Measurements from ENCODE around the gene IL10RB.
"Not testable (repeated sequence)": the region's sequence is repeated elsewhere in the genome, so short reads cannot be mapped to it uniquely, and the experiment has no call there.

Gene IL10RB

DNA sequence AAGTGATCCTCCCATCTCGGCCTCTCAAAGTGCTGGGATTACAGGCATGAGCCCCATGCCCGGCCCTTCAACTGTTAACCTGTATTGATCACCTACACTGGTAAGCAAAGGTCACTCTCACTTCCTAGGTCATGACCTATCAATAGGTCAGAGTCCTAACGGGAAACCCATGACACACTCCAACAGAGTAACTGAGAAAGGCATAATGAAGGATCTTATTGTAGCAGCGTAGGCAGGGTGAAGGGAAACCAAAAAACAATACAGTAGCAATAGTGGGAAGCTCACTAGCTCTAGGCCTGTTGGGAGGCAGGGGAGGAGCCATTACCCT, 39.1 kb downstream of the IL10RB start:
- DNase-seq, result no peak

DNA sequence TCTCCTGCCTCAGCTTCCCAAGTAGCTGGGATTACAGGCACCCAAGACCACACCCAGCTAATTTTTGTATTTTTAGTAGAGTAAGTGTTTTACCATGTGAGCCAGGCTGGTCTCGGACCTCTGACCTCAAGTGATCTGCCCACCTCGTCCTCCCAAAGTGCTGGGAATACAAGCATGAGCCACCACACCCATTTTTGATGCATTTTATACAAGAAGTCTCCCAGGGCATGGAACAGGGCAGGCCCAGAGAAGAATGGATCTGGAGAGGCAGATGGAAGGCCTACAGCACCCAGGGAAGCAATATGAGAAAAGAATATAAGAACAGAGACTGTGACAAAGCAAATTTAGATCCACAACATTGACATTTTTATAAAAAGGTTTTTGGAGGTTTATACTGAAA, 39.8 kb downstream of the IL10RB start:
- no peak for DNase-seq

DNA sequence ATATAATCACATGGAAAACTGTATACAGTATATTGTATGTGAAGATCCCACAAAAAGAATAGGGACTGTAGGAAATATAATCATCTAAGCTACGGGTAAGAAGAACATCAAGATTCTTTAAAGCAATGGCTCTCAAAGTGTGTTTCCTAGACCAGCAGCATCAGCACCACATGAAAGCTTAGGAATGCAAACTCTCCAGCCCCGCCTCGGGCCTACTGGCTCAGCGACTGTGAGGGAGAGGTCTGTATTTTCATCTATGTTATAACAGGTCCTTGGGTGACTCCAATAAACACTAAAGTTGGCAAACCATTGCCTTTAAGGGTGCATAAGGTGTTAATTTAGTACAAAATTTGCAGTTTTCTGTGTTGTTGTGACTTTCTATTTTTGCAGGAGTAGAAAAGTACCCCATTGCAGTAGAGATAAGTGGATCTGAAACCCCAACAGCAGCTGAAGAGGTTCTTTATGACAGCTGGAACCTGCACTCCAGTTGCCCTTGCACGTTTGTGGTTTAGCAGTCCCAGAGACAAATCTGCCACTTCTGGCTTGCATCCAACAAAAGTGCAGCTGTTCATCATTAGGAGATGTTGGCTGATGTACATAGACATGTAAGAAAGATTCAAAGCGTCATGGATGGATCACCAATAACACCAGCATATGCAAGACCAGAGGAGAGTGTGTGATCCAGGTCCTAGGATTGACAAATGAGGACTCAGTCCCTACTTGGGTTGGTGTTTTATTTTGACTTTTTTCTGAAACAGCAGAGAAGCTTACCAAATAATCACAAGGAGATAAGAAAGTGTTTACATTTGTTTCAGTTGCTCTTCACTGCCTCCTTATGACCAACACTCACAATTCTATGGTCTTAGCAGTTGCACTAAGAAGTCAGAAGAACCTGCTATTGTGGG, 42.7 kb downstream of the IL10RB start:
- no peak for DNase-seq

DNA sequence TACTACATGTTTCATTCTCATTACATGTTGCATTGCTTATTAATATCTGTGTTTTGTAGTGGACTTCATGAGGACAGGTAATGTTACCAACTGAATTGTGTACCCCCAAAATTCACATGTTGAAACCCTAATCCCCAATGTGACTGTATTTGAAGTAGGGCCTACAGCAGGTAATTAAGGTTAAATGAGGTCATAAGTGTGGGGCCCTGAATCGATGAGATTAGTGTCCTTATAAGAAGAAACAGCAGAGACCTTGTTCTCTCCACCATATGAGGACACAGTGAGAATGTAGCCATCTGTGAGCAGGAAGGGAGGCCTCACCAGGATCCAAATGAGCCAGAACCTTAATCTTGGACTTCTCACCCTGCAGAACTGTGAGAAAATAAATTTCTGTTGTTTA, 43.6 kb downstream of the IL10RB start:
- no peak for DNase-seq

DNA sequence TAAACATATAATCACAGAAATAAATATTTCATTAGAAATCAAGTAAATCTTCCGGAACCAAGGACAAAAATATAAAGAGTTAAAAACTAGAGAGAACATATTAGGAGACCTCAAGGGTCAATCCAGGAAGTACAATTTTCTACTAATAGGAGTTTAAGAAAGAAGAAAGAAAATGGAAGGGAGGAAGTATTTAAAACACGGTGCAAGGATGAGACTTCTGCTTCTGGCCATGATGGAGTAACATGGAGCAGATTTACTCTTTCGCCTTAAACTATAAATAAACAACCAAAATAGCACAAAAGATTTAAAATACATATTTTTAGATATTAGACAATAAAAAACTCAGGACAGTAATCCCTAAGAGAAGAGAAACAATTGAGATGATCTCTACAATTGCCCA, 46.0 kb downstream of the IL10RB start:
- DNase-seq, result no peak

DNA sequence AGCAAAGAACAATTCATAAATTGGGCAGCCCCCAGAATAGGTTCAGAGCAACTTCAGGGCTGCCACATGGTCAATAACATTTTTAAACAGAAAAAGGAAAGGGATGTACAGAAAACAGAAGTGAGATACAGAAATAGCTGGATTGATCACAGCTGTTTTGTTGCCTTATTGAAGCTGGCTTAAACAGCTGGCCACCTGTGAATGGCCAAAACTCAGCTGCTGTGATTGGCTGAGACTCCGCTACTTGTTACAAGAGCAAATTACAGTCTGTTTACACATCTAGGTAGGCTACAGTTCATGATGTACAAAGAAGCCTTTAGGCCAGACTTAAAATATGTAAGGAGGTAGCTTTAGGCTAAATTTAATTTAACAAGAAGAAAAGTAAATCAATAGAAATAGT, 47.0 kb downstream of the IL10RB start:
- no peak for DNase-seq

DNA sequence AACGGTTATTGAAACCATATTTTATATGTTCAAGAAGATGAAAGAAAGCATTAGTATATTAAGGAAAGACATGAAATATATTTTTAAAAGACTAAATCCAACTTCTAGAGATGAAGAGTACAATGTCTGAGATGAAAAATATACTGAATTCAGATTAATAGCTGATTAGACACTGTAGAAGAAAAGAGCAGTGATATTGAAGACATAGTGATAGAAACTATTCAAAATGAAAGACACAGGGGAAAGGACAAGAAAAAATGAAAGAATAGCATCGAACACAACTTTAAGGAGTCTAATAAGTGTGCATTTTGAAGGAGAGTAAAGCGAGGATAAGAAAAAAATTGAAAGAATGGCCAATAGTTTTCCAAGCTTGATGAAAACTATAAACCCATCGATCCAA, 47.4 kb downstream of the IL10RB start:
- no peak for DNase-seq

DNA sequence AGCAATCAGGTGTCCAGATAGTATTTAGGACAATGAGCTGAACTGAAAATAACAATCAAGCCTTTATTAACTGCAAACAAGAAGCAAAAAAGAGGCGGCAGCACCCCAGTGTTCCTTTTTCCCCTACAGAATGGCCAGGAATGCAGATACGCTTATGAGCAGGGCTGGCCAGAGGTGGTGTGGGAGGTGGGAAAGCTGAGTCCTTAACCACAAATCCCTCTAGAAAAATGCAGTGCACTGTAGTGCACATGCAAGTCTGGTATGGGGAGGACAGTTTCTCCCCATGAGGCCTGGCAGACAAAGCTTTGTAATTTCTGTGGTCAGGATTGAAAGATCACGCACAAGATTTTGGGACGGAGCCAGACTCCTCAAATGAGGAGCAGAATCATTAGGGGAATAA, 47.9 kb downstream of the IL10RB start:
- DNase-seq, result no peak

DNA sequence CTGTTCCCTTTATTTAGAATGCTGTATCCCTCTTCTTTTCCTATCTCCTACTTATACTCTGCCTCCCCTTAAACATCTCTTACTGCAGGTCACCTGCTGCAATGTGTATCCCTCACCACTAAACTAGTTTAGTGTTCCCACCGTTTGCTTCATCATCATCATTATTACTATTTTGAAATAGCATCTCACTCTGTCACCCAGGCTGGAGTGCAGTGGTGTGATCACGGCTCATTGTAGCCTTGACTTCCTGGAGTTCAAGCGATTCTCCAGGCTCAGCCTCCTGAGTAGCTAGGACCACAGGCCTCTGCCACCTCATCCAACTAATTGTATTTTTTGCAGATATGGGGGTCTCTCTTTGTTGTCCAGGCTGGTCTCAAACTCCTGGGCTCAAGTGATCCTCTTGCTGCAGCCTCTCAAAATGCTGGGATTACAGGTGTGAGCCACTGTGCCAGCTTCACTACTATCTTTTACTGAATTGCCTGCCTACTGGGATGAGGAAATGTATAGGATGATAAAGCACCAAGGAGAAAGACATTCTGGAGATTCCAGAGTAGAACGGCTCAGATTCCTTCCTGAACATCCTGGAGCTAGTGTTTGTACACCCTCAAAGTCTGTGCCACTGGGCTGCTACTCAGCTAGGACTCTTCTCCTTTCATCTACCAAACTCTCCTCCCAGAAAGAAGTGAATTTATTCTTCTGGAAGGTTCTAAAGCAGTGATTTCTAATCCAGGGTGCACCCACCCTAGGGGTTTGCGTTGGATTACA, 50.0 kb downstream of the IL10RB start:
- DNase-seq, result no peak

DNA sequence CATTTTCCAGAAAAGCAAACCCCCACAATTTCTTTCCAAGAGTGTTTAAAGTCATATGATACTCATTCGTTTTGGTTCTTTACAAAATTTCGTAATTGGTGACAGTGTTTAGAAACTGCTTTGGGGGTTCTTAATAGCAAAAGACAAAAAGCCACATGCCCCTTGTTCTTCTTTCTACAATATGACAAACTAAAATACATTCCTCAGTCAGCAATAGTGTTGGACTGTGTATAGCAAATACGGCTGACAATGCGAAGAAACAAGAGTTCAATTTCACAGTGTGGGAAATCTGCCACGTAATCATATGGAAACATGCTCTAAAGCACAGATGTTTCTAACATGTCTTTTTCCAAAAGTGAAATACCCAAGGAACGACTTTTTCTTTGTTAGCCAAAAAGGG, 51.0 kb downstream of the IL10RB start:
- DNase-seq, result no peak

DNA sequence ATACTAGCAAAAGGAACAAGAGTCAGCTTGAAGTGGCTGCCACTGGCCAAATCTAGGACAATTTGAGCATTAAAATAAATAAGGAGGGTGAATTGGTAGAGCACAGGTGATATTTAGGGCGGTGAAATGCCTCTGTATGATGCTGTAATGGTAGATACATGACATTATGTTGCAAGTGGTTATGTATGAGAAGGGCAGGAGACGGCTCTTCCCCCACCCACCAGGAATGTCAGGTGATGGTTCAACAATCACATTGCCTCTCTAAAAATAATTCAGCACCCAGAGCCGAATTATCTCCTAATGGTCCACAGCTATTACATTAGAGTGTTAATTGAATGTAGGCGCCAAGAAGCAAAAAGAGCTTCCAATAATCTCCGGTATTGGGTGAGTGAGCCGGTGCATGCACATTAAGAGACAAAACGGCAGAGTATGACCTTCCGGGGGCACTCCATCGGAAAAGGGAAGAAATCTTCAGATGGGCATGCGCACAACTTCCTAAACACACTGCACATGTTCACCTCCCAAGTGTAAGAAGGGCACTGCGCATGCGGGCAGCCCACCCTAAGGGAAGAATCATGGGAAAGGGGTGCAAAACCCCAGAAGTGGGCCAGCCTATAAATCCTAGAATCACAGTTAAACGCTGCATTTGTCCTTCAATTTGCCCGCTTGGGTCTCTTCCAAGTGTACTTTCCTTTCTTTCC, 51.8 kb downstream of the IL10RB start:
- no peak for DNase-seq

DNA sequence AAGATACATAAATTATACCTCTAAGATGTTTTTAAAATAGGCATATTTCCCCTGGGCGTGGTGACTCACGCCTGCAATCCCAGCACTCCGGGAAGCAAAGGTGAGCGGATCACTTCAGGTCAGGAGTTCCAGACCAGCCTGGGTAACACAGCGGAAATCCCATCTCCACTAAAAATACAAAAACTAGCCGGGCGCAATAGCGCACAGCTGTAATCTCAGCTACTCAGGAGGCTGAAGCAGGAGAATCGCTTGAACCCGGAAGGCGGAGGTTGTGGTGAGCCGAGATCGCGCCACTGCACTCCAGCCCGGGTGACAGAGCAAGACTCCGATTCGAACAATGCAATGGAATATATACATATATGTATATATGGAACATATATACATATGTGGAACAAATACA, 54.8 kb downstream of the IL10RB start:
- DNase-seq, result not testable (repeated sequence)

DNA sequence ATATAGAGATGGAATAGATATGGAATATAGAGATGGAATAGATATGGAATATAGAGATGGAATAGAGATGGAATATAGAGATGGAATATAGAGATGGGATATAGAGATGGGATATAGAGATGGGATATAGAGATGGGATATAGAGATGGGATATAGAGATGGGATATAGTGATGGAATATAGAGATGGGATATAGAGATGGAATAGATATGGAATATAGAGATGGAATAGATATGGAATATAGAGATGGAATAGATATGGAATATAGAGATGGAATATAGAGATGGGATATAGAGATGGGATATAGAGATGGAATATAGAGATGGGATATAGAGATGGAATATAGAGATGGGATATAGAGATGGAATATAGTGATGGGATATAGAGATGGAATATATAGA, 57.4 kb downstream of the IL10RB start:
- DNase-seq, result not testable (repeated sequence)

DNA sequence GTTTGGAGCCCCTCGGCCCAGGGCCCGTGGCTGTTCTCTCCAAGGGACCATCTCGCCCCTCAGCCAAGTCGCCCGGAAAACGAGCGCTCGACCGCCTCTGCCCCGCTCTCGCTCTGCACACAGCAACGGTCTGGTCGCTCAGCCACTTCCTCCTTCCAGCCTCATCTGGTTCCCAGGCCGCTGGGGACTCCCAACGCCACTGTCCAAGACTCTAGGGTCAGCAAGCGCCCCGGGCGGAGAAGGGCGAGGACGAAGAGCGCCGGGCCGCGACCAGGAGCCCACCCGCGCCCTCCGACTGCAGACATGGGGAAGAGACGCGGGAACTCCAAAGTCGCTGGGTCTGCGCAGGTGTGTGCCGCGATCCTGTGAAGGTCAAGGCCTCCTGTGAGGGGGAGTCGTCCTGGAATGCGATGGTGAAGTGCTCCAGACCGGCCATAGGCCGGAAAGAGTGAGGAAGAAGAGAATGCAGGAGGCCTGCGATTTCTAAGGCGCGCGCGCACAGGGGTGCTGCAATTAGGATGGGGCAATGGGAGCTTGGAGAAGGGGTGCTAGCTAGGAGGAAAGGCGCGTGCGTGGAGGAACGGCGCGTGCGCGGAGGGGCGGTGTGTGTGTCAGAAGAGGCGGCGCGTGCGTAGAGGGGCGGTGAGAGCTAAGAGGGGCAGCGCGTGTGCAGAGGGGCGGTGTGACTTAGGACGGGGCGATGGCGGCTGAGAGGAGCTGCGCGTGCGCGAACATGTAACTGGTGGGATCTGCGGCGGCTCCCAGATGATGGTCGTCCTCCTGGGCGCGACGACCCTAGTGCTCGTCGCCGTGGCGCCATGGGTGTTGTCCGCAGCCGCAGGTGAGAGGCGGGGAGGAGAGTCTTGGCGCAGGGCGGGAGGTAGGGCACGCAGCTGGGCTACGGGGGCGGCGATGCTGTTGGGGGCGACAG, 58.4 kb downstream of the IL10RB start, which contains the start of gene IFNAR1:
TSS of gene IFNAR1 (plus strand) at position 680 of the 931 bp plus-strand sequence. CDS start at position 766, 86 bp downstream.
- DNase-seq, result peak; percentile 54 to 83

DNA sequence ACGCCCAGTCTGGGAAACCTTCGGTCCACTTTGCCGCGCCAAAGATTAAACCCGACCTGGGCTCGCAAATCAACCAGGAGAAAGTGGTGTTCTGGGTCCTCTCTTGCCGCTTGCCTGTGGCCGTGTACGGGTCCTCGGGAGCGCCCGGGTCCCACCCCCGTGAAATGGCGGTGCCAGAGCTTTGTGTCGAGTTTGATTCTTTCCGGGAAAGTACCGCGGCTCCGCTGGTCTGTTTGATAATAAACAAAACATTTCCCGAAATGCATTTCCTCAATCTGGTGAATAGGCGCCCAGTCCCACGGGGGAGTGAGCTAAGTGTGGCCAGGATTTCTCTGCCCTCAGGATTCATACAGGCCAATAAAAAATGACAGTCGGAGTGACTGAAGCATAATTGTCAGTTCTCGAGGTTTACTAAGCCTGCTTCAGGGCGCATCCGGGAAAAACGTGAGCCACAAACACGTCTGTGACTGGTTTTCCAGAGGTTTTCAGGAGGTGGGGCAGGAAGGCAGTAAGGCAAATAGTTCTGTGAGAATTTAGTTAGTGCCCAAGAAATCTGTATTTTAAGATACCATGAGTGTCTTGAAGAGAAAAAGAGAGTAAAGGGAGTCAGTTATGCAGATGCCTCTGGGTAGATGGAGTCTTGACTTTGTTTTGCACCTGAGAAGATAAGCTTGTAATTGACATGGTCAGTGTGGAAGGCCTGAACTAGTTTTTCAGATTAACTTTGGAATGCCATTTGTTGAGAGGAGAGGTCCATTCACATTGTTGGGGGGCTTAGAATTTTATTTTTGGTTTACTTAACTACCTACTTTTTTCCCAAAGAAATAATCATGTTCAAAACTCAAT, 59.3 kb downstream of the IL10RB start:
- DNase-seq, result peak in 1 of 2 experiments; percentile 12

DNA sequence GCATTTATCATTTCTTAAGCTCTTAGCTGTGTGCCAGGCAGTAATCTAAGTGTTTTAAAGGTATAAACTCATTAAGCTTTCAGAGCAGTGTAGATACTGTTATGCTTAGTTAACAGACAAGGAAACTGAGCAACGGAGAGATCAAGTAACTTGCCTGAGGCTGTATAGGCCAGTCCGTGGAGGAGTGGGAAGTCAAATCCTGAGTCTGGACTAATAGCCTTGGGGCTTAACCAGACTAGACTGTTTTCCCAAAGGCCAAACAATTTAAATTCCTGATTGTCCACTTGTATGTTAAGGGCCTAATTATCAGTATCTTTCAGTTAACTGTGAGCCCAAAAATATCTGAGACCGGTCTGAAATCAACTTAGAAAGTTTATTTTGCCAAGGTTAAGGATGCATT, 61.2 kb downstream of the IL10RB start:
- DNase-seq, result no peak

DNA sequence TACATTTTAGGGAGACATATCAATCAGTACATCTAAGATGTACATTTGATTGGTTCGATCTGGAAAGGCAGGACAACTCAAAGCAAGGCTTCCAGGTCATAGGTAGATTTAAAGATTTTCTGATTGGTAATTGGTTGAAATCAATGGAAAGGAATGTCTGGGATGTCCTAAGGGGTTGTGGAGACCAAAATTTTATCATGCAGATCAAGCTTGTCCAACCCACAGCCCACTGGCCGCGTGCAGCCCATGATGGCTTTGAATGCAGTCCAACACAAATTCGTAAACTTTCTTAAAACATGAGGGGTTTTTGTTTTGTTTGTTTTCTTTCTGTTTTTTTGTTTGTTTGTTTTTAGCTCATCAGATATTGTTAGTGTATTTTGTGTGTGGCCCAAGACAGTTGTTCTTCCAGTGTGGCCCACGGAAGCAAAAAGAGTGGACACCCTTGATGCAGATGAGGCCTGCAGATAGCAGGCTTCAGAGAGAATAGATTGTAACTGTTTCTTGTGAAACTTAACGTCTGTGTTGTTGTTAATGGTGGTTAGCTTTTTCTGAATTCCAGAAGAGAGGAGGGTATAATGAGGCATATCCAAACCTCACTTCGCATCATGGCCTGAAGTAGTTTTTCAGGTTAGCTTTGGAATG, 61.7 kb downstream of the IL10RB start:
- no peak for DNase-seq

DNA sequence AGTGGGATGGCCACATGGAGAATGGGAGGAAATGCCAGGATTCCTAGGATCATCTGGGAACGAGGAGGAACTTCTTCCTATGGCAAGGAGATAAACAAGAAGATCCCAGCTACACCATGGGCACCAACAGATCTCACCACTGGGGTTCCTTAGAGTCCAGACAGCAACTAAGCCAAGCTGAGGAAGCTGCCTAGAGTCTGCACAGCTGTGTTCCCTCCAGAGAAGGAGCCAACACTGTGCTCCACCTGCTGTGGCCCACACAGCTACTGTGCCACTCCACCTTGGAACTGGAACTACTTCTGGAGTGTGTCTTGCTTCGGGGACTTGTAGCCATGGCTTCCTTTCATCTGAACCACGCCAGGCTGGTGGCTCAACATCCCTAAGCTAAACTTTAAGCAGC, 64.6 kb downstream of the IL10RB start:
- DNase-seq, result no peak

DNA sequence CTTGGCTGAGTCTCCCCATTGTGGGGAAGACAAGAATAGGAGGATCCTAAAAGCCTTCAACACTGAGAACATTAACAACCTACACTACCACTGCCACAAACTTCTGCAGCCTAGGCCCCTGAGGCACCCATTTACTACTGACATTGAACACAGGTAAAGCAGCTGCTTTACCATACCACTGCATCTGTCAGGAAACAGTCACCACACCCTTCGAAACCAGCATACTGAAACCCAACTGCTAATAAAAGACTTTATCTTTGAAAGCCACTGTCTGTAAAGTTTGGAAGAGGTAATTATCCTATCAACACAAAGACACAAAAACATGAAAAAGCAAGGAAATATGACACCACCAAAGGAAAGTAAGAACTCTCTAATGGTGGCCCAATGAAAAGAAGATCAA, 66.0 kb downstream of the IL10RB start:
- no peak for DNase-seq

DNA sequence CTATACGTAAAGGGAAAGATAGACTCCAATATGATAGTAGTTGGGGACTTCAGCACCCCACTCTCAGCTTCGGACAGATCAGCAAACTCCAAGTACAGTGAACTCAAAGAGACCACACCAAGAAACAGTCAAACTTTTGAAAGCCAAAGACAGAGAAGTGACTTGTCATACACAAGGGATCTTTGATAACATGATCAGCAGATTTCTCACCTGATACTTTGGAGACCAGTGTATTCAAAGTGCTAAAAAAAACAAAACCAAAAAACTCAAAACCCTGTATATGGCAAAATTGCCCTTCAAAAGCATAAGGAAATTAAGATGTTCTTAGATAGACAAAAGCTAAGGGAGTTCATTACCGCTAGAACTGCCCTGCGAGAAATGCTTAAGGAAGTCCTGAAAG, 68.0 kb downstream of the IL10RB start:
- no peak for DNase-seq

DNA sequence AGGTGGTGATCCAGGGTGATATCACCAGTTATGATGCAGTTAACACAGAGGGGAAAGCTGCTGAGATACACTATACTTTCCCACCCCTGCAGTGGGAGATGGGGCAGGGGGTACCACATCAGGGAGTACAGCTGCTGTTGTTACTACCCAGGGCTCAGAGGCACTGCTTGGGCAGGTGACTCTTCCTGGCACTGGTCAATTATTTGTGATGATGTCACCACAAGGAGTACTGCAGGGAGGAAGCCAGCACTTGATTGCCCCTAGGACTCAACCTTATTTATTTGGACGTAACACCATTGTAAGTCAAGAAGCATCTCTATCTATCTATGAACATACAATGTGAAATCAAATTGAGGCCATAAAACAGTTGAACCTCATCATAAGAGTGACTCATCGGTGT, 68.7 kb downstream of the IL10RB start:
- no peak for DNase-seq
